ENCODE results near the gene KCNAB3.

The KCNAB3 gene

DNA sequence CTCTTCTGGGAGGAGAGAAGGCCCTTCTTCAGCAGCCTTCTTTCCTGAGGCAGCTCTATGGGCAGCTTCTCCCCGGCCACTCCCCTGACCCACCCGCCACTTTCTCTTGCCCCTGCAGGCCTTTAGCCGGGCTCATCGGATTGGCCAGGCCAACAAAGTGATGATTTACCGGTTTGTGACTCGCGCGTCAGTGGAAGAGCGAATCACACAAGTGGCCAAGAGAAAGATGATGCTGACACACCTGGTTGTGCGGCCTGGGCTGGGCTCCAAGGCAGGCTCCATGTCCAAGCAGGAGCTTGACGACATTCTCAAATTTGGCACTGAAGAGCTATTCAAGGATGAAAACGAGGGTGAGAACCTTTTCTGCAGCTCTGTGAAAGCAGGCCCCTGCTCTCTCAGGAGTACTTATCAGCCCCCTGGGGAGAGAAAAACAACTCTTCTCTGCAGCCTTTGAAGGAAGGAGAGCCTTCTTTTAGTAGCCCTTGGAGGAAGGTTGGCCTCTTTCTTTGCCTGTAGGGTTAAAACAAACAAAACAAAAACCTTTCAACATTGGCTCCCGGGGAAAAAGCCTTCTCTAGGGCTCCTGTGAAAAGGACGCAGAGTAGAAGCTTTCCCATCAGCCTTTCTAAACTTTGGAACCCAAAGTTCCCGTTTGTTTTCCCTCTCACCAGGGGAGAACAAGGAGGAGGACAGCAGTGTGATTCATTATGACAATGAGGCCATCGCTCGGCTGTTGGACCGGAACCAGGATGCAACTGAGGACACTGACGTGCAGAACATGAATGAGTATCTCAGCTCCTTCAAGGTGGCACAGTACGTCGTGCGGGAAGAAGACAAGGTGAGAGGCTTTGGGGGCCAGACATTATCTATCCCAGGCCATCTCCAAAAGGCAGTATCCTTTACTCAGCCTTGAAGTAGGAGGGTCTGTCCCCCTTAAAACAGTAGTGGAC, 26.2 kb downstream of the KCNAB3 start:
- DNase-seq (ENCODE audit: low read depth in 2 of 3, low spot score in 2 of 3): no peak

DNA sequence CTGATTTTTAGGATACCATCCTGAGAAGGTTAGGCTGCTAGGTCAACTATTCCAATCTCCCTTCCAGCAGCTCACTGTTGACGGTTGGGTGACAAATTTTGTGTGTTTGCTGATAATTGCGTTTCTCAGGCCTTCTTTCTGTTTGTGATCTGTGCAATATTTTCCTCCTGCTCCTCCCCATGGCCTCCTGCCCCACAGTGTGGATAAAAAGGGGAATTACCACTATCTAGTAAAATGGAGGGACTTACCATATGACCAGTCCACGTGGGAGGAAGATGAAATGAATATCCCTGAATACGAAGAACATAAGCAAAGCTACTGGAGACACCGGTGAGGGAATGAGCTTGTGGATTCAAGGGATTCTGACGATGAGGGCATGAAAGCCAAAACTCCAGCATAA, 31.9 kb downstream of the KCNAB3 start:
- no peak for DNase-seq (ENCODE audit: low read depth in 2 of 3, low spot score in 2 of 3)

DNA sequence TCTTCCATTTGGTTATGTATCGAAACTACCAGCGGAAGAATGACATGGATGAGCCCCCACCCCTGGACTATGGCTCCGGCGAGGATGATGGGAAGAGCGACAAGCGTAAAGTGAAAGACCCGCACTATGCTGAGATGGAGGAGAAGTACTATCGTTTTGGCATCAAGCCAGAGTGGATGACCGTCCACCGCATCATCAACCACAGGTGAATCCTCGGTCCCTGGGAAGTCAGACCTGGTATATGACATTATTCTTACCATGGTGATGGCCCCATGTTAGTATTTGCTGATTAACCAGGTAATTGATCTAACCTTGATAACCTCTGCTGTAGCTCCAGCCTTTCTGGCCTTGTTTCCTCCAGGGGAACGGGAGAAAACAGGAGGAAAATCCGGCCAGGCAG, 32.6 kb downstream of the KCNAB3 start:
- DNase-seq (ENCODE audit: low read depth in 2 of 3, low spot score in 2 of 3): no peak

DNA sequence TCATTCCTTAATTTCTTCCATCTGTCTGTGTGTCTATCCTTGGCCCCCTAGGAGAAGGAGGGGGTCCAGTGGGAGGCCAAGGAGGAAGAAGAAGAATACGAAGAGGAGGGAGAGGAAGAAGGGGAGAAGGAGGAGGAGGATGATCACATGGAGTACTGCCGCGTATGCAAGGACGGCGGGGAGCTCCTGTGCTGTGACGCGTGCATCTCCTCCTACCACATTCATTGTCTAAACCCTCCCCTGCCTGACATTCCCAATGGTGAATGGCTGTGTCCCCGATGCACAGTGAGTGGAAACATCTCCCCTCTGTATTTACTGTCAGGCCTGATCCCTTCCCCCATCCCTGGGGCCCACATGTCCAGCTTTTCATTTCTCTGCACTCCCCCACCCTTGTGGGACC, 34.8 kb downstream of the KCNAB3 start:
- no peak for DNase-seq (ENCODE audit: low read depth in 2 of 3, low spot score in 2 of 3)

DNA sequence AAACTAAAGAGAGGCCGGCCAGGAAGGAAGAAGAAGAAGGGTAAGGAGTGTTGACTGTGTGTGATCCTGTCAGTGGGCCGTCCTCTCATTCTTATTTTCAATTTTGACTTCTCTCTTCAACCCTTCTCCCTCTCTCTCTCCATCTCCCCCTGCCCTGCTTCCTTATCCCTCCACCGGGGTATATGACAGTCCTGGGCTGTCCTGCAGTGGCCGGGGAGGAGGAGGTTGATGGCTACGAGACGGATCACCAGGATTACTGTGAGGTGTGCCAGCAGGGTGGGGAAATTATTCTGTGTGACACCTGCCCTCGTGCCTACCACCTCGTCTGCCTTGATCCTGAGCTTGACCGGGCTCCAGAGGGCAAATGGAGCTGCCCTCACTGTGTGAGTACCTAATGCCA, 35.4 kb downstream of the KCNAB3 start:
- DNase-seq (ENCODE audit: low read depth in 2 of 3, low spot score in 2 of 3): no peak

DNA sequence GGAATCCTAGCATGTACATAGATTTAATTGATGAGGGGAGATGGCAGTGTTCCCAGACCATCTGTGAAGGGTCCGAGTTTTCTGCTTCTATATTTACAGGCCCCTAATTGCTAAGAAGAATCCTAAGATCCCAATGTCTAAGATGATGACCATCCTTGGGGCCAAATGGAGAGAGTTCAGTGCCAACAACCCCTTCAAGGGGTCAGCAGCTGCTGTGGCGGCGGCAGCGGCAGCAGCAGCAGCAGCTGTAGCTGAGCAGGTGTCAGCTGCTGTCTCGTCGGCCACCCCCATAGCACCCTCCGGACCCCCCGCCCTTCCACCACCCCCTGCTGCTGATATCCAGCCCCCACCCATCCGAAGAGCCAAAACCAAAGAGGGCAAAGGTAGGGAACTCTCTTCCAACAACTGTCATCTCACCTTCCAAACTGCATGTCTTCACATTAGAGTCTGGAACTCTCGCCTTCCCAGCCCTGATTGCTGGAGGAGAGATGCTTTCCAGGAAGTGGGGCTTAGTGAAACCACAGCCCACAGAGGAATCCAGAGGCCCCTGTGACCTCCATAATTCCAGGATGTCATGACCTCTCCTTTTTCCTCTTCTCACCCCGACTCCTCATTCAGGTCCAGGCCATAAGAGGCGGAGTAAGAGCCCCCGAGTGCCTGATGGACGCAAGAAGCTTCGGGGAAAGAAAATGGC, 36.3 kb downstream of the KCNAB3 start:
- DNase-seq (ENCODE audit: low read depth in 2 of 3, low spot score in 2 of 3): no peak

DNA sequence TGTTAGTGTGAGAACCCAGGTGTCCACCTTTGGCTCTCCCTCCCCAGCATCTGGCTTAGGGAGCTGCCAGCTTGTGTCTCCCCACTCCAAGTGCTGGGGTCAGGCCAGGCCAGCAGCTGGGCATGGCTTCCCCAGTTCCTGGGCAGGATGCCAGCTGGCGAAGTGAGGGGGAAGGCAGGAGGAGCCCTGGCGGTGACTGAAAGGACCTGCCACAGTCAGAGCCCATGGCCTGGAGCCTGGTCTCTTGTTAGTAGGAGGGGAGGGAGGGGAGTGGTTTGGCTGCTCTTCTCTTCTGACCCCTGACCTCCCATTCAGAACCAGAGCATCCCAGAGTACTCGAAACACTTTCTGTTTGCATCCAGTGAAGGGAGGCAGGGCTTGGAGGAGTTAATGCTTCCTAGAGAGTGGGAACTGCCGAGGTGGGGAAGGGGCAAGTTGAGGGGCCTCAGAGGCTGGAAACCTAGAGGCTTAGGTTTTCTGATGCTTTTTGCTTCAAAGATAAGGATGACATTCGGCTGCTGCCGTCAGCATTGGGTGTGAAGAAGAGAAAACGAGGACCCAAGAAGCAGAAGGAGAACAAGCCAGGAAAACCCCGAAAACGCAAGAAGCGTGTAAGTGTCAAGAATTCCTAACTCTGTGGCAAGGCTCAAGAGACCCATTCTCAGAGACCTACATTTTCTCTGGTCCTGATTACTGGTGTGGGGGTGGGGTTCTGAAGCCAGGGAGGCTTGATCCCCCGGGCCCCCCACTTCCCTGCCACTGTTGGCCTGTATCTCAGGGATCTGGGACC, 40.3 kb downstream of the KCNAB3 start:
- no peak for DNase-seq (ENCODE audit: low read depth in 2 of 3, low spot score in 2 of 3)

DNA sequence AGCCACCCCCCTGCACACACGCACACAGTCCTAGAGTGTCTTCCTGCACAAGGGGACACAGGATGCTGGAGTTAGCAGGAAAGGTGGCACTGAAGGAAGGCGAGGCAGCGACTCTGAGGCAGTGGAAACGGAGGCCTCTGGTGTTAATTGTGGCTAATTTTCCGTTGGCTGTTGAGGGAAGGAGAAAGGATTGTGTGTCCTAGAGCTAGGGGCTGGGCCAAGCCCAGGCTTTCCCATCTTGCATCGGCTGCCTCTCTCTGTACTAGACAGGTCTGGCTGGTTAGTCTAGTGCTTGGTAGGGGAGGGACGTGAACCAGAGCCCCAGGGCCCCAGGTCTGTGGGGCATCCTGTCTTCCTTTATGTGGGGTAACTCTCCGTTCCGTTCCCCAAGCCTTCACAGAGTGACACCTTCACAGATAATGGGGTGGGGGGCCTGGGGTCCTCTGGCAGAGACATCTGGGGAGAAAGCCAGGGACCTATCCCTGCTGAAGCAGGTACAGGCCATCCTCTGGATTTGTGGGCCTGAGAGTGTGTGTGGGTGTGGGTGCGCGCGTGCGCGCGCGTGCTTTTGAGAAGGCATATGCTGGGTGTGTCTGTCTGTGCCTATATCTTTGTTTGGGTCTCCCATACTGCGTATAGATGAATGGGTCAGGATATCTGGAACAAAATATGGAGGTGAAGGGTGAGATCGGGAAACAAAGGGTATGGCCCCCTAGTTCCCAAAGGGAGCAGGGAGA, 41.3 kb downstream of the KCNAB3 start, which contains the start of gene CHD3:
CHD3 (plus strand) TSS at position 606 of the 737 bp plus-strand sequence. CDS start 212 bp downstream, outside the sequence.
- DNase-seq (ENCODE audit: low read depth in 2 of 3, low spot score in 2 of 3): no peak

DNA sequence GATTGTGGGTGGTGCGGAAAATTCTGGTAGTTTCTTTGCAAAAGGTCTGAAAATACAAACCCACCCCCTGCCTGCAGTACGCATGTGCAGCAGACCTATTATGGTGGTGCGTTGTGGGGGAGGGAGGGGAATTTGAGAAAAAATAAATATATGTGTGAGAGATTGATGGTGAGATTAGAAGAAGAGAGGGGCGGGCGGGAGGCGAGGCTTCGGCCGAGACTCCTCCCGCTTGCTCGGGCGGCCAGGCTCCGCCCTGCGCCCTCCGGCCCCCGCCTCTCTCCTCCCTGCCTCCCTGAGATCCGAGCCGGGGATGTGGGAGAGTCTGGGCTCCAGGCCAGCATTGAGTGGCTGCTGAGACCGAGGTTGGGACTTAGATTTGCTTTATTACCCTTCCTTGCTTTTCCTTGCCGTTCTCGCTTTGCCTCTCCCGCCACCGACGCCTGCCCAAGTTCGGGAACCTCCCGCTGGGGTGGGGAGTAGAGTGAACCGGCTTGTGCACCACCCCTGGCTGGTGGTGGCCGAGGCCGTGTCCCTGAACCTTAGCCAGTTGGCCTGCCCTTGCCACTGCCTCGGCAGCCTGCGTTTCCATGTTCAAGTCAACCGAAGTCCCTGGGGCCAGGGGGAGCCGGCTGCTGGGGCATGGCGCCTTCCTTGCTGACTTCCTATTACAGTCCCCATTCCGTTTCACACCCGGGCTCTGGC, 42.0 kb downstream of the KCNAB3 start:
- DNase-seq (ENCODE audit: low read depth in 2 of 3, low spot score in 2 of 3): peak in 2 of 3 experiments; percentile 45 to 72

DNA sequence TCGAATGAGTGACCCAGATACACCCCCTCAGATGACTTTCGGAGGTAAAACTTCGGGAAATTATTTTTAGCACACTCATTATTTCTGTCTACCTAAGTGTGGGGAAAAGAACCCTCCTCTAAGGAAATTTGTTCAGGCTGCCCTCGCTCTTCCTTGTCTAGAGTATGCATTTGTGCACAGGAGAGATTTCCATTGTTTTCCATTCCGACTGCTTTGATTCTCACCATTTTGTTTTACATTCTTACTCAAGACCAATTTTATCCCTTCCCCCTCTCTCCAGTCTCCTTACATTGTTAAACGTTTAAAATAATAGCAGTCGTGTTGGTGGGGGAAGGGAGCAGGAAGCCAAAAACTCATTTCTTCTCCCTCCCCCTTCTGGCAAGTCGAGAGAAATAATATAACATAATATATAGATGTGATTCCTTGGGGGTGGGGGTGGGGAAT, 42.6 kb downstream of the KCNAB3 start:
- DNase-seq (ENCODE audit: low read depth in 2 of 3, low spot score in 2 of 3): no peak

DNA sequence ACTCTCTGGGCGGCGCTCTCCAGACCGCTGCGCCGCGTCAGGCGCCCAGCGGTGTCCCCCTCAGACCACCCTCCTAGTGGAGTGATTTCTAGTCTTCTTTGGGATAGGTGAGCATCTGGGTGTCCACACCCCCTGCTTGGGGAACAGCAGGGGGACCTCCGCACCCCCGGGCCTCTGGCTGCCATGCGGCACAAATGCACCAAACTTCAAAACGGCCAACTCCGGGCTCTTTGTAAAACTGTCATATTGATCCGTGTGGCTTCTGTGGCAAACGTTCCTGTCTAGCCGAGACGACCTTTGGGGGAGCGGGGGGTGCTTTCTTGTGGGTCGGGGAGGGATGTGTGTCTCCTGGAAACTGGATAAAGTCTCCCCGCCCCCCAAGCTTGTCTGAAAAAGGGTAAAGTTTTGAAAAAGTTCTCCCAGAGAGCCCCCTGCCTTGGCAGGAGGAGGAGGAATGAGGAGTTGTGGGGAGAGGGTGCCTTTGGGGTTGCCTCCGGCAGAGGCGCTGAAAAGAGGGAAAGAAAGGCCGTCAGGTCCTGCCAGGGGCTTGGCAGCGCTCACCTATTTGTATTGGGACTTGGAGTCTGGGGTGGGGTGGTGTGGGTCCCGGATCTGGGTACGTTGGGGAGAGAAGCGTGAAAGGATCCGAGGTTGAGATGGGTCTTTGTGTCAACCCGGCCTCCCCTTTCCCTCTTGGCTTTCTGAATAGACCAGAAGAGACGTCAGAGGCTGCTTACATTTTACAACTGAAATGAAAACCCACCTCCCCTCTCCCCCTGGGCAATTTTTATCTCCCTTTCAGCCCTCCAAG, 43.2 kb downstream of the KCNAB3 start:
- DNase-seq (ENCODE audit: low read depth in 2 of 3, low spot score in 2 of 3): peak in 2 of 3 experiments; percentile 25 to 33

DNA sequence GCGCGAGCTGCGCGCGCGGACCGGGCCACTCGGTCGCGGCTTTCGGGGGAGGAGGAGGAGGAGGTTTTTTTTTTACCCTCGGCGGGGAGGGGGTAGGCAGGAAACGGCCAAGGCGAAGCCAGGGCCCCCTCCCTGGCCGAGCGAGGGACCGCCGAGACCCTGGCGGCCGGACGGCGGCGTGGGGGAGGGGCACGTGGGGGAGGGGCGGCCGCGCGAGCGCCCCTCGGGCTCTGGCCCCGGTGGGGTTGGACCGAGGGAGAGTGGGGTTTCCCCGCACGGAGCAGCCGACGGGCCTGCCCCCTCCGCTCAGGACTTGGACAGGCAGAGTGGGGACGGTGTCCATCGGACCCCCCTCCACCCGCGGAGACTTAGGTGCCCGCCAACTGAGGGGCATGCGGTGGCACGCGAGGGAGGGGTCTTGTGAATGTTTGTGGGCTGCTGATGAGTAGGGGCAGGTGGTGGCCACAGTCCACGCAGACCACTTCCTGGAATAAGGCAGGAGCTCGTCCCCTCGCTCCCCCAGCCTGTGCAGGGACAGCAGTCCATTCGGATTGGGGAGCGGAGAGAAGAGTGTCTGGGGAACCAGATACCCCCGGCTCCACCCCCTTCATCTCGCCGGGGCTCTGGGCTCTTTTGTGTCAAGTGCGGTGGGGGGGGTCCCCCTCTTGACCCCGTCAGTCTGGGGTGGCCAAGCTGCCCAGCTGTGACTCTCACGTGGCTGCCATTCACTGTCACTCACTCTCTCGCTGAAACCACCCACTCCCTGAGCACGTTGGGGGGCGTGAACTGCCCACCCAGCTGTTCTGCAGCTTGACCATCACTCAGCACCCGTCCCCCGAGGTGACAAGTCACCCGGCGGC, 44.1 kb downstream of the KCNAB3 start:
- DNase-seq (ENCODE audit: low read depth in 2 of 3, low spot score in 2 of 3): peak in 2 of 3 experiments; percentile 26 to 34

DNA sequence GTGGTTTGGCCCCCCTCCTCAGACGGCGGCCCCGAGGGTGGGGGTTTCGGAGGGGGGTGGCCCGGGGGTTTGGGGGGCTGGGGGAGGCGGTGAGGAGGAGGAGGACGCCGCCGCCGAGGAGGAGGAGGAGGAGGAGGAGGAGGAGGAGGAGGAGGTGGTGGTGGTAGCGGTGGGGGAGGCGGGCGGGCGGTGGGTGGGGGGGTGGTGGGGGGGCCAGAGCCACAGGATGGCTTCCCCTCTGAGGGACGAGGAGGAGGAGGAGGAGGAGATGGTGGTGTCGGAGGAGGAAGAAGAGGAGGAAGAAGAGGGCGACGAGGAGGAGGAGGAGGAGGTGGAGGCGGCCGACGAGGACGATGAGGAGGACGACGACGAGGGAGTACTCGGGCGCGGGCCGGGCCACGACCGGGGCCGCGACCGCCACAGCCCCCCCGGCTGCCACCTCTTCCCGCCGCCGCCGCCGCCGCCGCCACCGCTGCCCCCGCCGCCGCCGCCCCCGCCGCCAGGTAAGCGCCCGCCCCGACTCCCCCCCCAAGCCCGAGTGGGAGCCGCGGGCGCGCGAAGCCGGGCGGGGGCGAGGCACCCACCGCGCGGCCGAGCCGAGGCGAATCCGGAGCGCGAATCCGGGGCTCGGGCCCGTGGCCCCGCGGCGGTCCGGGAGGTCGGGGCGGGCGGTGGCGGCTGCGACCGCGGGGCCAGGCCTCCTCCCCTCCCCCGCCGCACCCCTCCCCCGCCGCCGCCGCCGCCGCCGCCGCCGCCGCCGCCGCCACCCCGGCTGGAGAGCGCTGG, 44.9 kb downstream of the KCNAB3 start:
- no peak for DNase-seq (ENCODE audit: low read depth in 2 of 3, low spot score in 2 of 3)

DNA sequence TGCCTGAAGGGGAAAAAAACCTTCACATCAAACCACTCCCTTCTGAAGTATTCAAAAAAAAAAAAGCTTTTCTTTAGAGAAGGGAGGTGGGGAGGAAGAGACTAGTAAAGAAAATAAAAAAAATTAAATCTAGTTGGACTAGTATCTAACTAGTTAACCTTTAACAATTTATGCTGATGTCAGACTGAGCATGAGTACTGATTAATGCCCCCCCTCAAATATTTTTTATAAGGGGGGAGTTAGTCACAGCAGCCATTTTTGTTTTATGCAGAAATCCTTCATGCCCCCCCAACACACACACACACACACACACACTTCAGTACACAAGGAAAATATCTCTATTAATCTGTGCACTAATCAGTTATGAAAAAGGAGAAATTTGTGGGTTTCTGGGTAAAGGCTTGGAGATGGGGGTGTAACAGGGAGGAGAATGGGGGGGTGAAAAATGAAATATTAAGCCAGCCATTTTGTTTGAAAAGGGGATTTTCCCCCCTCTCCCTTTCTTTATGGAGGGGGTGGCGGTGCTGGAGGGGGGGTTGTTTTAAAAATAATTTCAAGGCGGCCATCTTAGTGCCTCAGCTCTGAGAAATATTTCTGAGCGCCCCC, 45.8 kb downstream of the KCNAB3 start:
- DNase-seq (ENCODE audit: low read depth in 2 of 3, low spot score in 2 of 3): no peak

DNA sequence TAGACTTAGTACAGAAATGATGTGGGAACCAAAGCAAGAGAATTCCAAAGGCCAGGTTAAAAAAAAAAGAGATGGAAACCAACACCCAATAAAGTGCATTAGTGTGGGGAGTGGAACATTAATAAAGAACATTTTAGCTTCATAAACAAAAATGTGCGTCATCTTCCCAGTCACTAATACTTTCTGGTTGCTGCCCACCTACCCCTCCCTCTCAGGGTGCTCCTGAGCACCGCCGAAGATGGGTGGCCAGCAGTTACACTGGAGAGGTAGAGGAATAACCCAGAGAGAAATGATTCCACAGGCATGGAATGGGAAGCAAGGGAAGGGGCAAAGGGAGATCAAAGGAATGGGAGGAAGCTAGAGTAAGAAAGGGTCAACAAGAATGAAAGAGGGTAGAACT, 47.0 kb downstream of the KCNAB3 start:
- DNase-seq (ENCODE audit: low read depth in 2 of 3, low spot score in 2 of 3): no peak

DNA sequence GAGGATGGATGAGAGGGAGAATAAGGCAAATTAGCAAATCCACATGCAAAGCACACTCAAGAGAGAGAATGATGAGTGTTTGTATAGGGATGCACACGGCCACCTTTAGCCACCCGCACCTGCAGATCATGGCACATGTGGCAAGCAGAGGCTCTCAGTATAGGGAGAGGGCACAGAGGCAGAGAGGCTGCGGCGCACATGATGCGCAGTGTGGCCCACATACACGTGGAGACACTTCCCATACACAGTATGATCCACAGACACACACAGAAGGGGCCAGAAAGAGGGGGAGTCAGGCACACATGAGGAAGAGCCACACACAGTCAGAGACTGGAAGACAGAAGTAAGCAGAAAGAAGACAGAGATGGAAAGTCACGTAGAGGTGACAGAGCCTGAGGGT, 47.6 kb downstream of the KCNAB3 start:
- no peak for DNase-seq (ENCODE audit: low read depth in 2 of 3, low spot score in 2 of 3)

All from activated CD8-positive, alpha-beta memory T cell treated with anti-CD3 and anti-CD28 coated beads for 48 hours (primary cell).